Activated CD4-positive, alpha-beta T cell treated with anti-CD3 and anti-CD28 coated beads for 36 hours (primary cell): ENCODE data around the gene FRMD8. TPM values are rescaled to one million over a fixed set of nuclear protein-coding genes. Genes with fewer than 3 reads are reported as not detected.

ENCODE experiments used
- ATAC-seq: fragments of 200-7000 bp; cut with Tn5 transposase; one replicate; pipeline ENCODE4 v1.10.0; 2021; ENCODE audit warnings: mild to moderate bottlenecking, moderate library complexity
- CTCF ChIA-PET: fragments of 350-600 bp; sonication (Branson Sonifier 250); formaldehyde crosslinking; loops from one replicate; lab custom pipeline; 2021; ENCODE audit warnings: antibody characterized with exemption; lab: Charles Lee
- POLR2A ChIA-PET: fragments of 350-600 bp; sonication (Branson Sonifier 250); formaldehyde crosslinking; loops from one replicate; lab custom pipeline; 2021; ENCODE audit warnings: antibody characterized with exemption, inconsistent platforms; lab: Charles Lee
- DNase-seq: peaks from one replicate; pipeline ENCODE4 v3.0.0-alpha.2; 2020
- H3K27ac Mint-ChIP-seq: one replicate; pipeline ENCODE4 v1.8.0; 2021; ENCODE audit warnings: mixed read lengths
- H3K27me3 Mint-ChIP-seq: one replicate; pipeline ENCODE4 v1.8.0; 2021; ENCODE audit warnings: mixed read lengths
- H3K36me3 Mint-ChIP-seq: one replicate; pipeline ENCODE4 v1.8.0; 2021; ENCODE audit warnings: low read depth, mixed read lengths
- H3K4me1 Mint-ChIP-seq: one replicate; pipeline ENCODE4 v1.8.0; 2021; ENCODE audit warnings: mixed read lengths
- H3K4me3 Mint-ChIP-seq: one replicate; pipeline ENCODE4 v1.8.0; 2021; ENCODE audit warnings: mild to moderate bottlenecking, moderate library complexity, mixed read lengths
- H3K9me3 Mint-ChIP-seq: one replicate; pipeline ENCODE4 v1.8.0; 2021; ENCODE audit warnings: low read depth, mixed read lengths
- intact Hi-C, 2 experiments: fragments of 100-400 bp; cut with DNase I in 1 of 2; cut with micrococcal nuclease in 1 of 2; formaldehyde crosslinking; loops; one replicate each; pipeline versions ENCODE4 v1.14.2 to v1.15.1; 2022 to 2024; cut with DNase I, micrococcal nuclease
- total RNA-seq, 2 experiments: library from RNA; stranded (reverse); gene quantifications; one replicate each; pipeline ENCODE4 v1.2.3, GENCODE V29; 2021

The FRMD8 gene
- total RNA-seq, 2 experiments from 2014 or later: 32.7 to 37.5 TPM

DNA sequence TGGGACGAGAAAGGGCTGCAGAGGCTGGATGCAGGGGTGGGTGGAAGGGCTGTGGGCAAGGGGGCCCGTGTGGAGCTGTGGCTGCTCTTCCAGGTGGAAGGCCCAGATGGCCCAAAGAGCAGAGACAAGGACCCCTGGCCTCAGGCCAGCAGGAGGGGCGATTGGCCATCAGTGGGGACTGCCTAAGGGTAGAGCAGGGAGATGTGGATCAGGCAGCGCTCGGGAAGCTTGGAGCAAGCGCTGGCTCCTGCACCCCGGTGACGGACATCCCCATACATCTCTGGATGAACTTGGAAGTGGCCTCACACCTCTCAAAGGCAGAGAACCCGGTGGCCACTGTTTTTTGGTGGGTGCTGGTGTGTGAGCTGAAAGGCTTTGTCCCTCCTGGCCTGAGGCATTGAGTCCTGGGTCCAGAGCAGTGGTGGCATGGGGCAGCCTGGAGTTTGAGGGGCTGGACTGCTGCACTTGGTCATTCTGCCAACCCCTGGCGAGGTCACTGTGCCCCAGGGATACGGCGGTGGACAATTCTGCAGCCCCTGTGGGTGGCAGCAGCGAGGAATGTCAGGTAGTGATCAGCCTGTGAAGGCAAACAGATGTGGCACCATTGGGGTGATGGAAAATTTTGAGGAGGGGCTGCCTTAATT is 5.9 kb downstream of the FRMD8 start:
- peaks cover 37% of the 10 kb centered on the region for H3K4me1 Mint-ChIP-seq
- intact Hi-C loops: no loop called here
- no peak overlapping the region for H3K27ac Mint-ChIP-seq
- ChIA-PET POLR2A (interaction anchor here (0.7 kb wide), 1 partner anchor 25 kb away, joined by 5 read pairs; no protein-coding TSS in a partner anchor), CTCF (interaction anchor here (0.6 to 1.8 kb wide), 3 partner anchors 24 to 119 kb away, joined by 3 to 5 read pairs (median 3); no protein-coding TSS in a partner anchor)
- no peaks in the 10 kb centered on the region for H3K9me3 Mint-ChIP-seq
- ATAC-seq (no peak), DNase-seq (no peak)
- no peaks in the 10 kb centered on the region for H3K27me3 Mint-ChIP-seq
- no peak overlapping the region for H3K4me3 Mint-ChIP-seq
- peaks cover 24% of the 10 kb centered on the region for H3K36me3 Mint-ChIP-seq

DNA sequence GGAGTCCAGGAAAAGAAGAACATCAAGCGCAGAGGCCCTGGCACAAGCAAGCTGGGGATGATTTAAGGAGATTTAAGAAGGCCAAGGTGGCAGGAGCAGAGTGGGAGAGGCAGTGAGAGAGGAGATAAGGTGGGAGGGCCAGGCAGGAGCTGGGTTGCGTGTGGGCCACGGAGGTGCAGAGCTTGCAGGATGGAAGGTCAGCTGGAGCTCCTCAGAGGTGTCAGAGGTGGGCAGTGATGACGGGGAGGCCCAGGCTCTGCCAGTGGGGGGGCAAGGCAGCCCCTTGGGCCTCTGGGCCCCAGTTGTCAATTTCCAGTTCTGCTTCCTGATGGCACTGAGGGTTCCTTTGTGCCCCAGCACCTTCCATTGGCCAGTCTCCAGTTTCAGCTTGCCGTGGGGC is 6.5 kb downstream of the FRMD8 start:
- CTCF ChIA-PET: interaction anchor here (1.8 kb wide), 1 partner anchor 23 kb away, joined by 5 read pairs; no protein-coding TSS in a partner anchor
- no peaks in the 10 kb centered on the region for H3K27me3 Mint-ChIP-seq

DNA sequence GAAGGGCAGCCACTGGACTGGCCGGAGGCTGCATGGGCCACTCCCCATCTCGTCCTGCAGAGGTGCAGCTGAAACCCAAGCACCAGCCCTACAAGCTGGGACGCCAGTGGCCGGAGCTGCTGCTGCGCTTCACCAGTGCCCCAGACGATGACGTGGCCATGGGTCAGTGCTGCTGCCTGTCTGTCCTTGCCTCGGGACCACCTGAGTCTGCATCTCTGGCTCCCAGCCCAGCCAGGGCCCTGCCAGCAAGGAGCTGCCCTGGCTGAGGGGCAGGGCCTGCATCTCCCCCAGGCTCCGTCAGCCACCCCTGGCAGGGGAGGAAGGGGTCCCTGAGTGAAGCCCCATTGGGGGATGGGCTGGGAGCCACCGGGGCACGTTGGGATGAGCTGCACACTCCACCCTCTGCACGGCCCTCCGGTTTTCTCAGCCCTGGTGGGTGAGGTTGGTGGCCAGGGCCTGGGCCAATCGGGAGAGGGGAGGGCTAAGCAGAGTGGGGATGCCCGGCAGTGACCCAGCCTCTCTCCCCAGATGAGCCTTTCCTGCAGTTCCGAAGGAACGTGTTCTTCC is 7.2 kb downstream of the FRMD8 start:
- Mint-ChIP-seq H3K27me3 (no peaks in the 10 kb centered on the region), H3K27ac (no peak overlapping the region), H3K36me3 (peaks cover 28% of the 10 kb centered on the region), H3K4me3 (no peak overlapping the region), H3K9me3 (no peaks in the 10 kb centered on the region), H3K4me1 (peaks cover 28% of the 10 kb centered on the region)
- ATAC-seq (no peak), DNase-seq (no peak)
- ChIA-PET CTCF (interaction anchor here (1.3 to 1.8 kb wide), 2 partner anchors 23 kb away, joined by 4 to 5 read pairs; no protein-coding TSS in a partner anchor), POLR2A (interaction anchor here (0.6 kb wide), 1 partner anchor 232 kb away, joined by 3 read pairs; no protein-coding TSS in a partner anchor)
- intact Hi-C loops: no loop called here

More for the DNA sequence above, 6.5 kb downstream of the FRMD8 start:
- Mint-ChIP-seq H3K4me1 (peaks cover 35% of the 10 kb centered on the region), H3K9me3 (no peaks in the 10 kb centered on the region), H3K36me3 (peaks cover 26% of the 10 kb centered on the region), H3K4me3 (no peak overlapping the region), H3K27ac (no peak overlapping the region)
- ATAC-seq (no peak), DNase-seq (no peak)
- POLR2A ChIA-PET: interaction anchor here (0.7 kb wide), 1 partner anchor 25 kb away, joined by 5 read pairs; no protein-coding TSS in a partner anchor
- intact Hi-C loops: no loop called here

DNA sequence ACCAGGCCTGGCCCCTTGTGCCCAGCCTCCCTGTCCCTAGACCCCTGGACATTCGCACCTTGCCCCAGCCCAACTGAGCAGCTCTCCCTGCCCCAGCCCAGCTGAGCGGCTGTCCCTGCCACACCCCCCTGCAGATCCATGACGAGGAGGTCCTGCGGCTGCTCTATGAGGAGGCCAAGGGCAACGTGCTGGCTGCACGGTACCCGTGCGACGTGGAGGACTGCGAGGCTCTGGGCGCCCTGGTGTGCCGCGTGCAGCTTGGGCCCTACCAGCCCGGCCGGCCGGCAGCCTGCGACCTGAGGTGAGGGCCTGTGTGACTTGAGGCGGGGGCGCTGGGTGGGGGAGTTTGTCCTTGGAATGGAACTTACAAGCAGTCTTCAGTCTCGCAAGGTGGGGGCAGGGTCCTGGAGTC is 7.7 kb downstream of the FRMD8 start:
- Mint-ChIP-seq H3K36me3 (peaks cover 26% of the 10 kb centered on the region), H3K4me3 (no peak overlapping the region), H3K4me1 (peaks cover 22% of the 10 kb centered on the region), H3K27me3 (no peaks in the 10 kb centered on the region), H3K9me3 (no peaks in the 10 kb centered on the region), H3K27ac (no peak overlapping the region)
- POLR2A ChIA-PET: no interaction called here
- CTCF ChIA-PET: interaction anchor here (1.3 kb wide), 1 partner anchor 23 kb away, joined by 4 read pairs; no protein-coding TSS in a partner anchor
- ATAC-seq (no peak), DNase-seq (no peak)
- intact Hi-C loops: no loop called here

DNA sequence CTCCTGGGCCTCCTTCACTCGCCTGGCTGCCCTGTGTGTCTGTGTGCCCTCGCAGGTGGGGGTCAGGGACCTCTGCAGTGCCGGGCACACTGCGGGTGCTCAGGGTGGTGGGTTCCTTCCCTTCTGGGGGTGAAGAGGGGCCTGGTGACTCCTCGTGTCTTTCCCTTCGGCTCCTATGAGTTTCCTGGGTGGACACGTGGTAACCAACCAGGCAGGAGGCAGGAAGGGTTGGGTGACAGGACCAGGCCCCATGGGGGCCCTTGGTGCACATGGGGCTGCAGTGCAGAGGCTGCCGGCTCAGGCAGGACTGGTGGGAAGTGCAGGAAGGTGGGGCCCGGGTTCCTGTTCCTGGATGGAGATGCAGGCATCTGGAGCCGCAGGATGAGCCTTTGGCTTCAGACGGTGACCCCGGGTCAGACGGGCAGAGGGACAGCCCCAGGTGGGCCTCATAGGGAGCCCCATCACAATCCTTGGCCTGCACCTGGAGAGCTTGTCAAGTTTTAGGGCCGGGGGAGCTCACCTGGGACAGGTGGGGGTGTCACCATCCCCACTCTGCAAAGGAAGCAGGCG is 9.6 kb downstream of the FRMD8 start:
- Mint-ChIP-seq H3K27ac (no peak overlapping the region), H3K27me3 (no peaks in the 10 kb centered on the region), H3K36me3 (peaks cover 26% of the 10 kb centered on the region), H3K4me3 (no peak overlapping the region), H3K9me3 (no peaks in the 10 kb centered on the region), H3K4me1 (peaks cover 8% of the 10 kb centered on the region)
- DNase-seq: no peak
- ATAC-seq: no peak
- intact Hi-C loops: no loop called here
- POLR2A ChIA-PET: no interaction called here
- CTCF ChIA-PET: interaction anchor here (0.6 kb wide), 1 partner anchor 115 kb away, joined by 4 read pairs; no protein-coding TSS in a partner anchor

DNA sequence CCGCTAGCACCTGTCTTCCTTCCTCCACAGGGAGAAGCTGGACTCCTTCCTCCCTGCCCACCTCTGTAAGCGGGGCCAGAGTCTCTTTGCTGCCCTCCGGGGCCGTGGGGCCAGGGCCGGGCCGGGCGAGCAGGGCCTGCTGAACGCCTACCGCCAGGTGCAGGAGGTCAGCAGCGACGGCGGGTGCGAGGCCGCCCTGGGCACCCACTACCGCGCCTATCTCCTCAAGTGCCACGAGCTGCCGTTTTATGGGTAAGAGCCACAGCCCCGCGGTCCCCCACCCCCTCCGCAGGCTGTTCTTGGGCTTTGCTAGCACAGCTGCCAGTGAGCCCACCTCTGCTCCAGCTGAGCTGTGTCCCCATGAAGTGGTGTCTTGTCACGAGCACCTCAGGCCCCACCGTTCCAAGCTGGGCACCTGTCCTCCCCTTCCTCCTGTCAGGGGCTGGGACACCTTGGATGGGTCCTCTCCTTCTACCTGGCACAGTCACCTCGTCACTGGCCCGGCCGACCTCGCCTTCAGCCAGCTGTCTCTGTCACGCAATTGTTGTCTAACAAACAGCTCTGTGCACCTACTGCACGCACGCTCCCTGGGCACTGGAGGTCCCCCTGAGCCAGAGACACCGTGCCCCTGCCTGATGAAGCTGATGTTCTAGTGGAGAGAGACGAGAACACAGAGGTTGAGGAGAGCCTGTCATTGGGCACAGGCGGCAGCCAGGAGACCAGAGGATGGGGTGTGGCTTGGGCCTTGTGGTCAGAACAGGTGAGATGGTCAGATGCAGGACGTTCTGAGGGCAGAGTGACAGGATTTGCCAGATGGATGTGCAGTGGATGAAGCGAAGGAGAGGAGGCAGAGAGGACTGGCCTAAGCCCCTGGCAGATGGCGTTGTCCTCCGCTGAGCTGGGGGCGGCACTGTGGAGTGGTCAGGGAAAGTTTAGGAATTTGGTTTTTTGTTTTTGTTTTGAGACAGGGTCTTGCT is 10.6 kb downstream of the FRMD8 start:
- no peaks in the 10 kb centered on the region for H3K9me3 Mint-ChIP-seq
- no peak overlapping the region for H3K27ac Mint-ChIP-seq
- ATAC-seq: no peak
- H3K4me3 Mint-ChIP-seq: no peak overlapping the region
- H3K27me3 Mint-ChIP-seq: no peaks in the 10 kb centered on the region
- CTCF ChIA-PET: interaction anchor here (0.5 to 0.8 kb wide), 3 partner anchors 9 to 146 kb away, joined by 3 to 4 read pairs (median 3); no protein-coding TSS in a partner anchor
- no peak for DNase-seq
- peaks cover 23% of the 10 kb centered on the region for H3K36me3 Mint-ChIP-seq
- intact Hi-C loops: no loop called here
- POLR2A ChIA-PET: no interaction called here
- H3K4me1 Mint-ChIP-seq: peaks cover 2% of the 10 kb centered on the region

DNA sequence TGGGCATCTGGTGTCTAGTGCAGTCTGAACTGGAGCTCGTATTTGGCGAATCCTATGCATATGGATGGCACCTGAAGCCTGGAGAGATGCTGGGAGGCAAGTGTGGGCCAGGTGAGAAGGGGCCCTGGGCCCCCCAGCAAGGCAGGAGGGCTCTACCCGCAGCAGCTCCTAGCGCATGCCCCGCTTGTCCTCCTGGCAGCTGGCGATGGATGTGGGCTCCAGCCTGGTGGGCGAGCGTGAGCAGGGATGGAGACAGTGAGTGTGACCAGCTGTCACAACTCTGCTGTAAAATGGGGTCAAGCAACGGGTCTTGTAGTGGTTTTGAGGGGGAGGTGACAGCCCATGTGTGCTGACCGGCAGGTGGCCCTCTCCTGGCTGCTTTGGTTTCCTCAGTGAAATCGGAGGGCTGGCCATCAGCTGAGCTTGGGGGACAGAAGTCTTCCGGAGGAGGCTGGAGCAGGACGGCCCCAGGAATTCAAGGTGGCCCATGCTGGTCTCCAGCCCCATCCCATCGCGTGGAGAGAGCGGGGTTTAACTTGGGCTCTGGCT is 12.0 kb downstream of the FRMD8 start:
- no peak for ATAC-seq
- POLR2A ChIA-PET: no interaction called here

DNA sequence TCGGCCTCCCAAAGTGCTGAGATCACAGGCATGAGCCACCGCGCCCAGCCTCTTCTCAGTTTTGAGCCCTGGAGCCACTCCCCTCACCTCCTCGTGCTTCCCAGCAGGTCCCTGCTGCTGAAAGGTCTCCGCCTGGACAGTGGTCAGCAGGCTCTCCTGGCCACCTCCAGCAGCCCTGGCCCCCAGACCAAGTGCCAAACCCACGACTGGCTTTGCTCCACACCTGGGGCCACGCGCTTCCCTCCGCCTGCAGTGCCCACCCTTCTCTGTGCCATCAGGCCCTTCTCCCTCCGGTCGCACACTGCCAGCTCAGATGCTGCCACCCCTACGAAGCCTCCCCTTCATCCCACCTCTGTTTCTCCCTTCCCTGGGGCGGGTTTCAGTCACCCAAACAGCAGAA is 12.8 kb downstream of the FRMD8 start:
- ATAC-seq: no peak
- CTCF ChIA-PET: no interaction called here

More for the DNA sequence above, 12.0 kb downstream of the FRMD8 start:
- intact Hi-C loops: no loop called here
- H3K9me3 Mint-ChIP-seq: no peaks in the 10 kb centered on the region
- peaks cover 3% of the 10 kb centered on the region for H3K4me1 Mint-ChIP-seq
- CTCF ChIA-PET: no interaction called here
- no peak overlapping the region for H3K4me3 Mint-ChIP-seq
- no peak for DNase-seq
- H3K27me3 Mint-ChIP-seq: no peaks in the 10 kb centered on the region
- H3K27ac Mint-ChIP-seq: no peak overlapping the region
- H3K36me3 Mint-ChIP-seq: peaks cover 23% of the 10 kb centered on the region

DNA sequence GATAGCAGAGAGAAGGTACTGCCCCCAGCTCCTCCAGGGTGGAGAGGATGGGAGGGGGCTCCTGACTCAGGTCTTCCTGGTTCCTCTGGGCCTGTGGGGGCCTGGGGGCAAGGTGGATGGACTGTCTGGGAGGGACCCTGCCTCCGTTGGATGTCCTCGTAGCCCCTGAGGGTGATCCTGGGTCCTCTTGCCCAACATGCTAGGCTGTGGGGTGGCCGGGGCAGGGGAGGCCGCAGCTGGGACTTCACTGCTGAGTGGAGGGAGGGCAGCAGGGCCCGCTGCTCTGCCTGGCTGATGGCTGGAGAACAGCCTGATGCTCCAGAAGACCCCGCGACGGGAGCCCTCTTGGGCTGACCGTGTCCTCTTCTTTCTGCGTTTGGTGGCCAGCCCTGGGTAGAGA is 13.4 kb downstream of the FRMD8 start:
- Mint-ChIP-seq H3K4me3 (no peak overlapping the region), H3K27me3 (no peaks in the 10 kb centered on the region), H3K9me3 (no peaks in the 10 kb centered on the region), H3K36me3 (peaks cover 30% of the 10 kb centered on the region), H3K4me1 (peaks cover 6% of the 10 kb centered on the region), H3K27ac (no peak overlapping the region)
- CTCF ChIA-PET: no interaction called here
- DNase-seq (no peak), ATAC-seq (no peak)
- intact Hi-C loops: no loop called here
- POLR2A ChIA-PET: no interaction called here

More for the DNA sequence above, 12.8 kb downstream of the FRMD8 start:
- H3K36me3 Mint-ChIP-seq: peaks cover 27% of the 10 kb centered on the region
- H3K4me3 Mint-ChIP-seq: no peak overlapping the region
- POLR2A ChIA-PET: no interaction called here
- intact Hi-C loops: no loop called here
- DNase-seq: no peak
- no peak overlapping the region for H3K27ac Mint-ChIP-seq
- H3K4me1 Mint-ChIP-seq: peaks cover 6% of the 10 kb centered on the region
- no peaks in the 10 kb centered on the region for H3K9me3 Mint-ChIP-seq
- H3K27me3 Mint-ChIP-seq: no peaks in the 10 kb centered on the region

DNA sequence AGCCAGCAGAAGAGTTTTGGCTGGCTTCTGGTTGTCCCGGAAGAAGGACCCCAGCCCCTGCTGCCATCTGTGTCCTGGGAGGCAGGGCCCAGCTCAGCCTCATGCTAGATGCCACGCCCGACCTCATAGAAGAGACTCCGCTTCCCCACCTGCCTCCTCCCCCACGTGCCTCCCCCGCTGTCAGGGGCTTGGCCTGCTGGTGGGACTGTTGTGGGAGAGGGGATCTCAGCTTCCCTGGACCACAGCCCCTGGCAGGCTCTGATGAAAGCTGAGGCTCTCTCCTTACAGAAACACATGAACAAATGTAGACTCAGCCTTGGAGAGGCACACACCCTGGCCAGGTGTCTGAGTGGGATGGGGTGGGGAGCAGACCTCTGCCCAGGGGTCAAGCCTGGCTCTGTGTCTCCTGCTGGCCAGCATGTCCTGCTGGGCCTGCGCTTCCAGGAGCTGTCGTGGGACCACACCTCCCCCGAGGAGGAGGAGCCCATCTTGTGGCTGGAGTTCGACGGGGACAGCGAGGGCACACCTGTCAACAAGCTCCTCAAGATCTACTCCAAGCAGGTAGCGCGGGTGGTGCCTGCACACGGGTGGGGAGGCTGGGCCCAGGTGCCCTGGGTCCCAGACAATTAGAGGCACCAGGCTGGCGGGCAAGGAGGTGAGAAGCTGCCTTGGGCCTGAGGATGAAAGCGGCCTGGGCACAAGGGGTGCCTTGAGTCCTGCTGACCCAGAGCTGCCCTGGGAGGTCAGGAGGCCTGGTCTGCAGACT is 14.1 kb downstream of the FRMD8 start:
- intact Hi-C loops: no loop called here
- ChIA-PET POLR2A (no interaction called here), CTCF (interaction anchor here (0.6 kb wide), 1 partner anchor 489 kb away, joined by 3 read pairs; no protein-coding TSS in a partner anchor)
- DNase-seq: no peak
- peaks cover 30% of the 10 kb centered on the region for H3K36me3 Mint-ChIP-seq
- peaks cover 6% of the 10 kb centered on the region for H3K4me1 Mint-ChIP-seq
- no peak for ATAC-seq
- H3K27me3 Mint-ChIP-seq: no peaks in the 10 kb centered on the region
- H3K9me3 Mint-ChIP-seq: no peaks in the 10 kb centered on the region
- no peak overlapping the region for H3K27ac Mint-ChIP-seq
- no peak overlapping the region for H3K4me3 Mint-ChIP-seq
